ENCODE results near the gene ATXN2L. TPM values are rescaled to one million over a fixed set of nuclear protein-coding genes. Genes with fewer than 3 reads are reported as not detected.

Gene ATXN2L, protein sequence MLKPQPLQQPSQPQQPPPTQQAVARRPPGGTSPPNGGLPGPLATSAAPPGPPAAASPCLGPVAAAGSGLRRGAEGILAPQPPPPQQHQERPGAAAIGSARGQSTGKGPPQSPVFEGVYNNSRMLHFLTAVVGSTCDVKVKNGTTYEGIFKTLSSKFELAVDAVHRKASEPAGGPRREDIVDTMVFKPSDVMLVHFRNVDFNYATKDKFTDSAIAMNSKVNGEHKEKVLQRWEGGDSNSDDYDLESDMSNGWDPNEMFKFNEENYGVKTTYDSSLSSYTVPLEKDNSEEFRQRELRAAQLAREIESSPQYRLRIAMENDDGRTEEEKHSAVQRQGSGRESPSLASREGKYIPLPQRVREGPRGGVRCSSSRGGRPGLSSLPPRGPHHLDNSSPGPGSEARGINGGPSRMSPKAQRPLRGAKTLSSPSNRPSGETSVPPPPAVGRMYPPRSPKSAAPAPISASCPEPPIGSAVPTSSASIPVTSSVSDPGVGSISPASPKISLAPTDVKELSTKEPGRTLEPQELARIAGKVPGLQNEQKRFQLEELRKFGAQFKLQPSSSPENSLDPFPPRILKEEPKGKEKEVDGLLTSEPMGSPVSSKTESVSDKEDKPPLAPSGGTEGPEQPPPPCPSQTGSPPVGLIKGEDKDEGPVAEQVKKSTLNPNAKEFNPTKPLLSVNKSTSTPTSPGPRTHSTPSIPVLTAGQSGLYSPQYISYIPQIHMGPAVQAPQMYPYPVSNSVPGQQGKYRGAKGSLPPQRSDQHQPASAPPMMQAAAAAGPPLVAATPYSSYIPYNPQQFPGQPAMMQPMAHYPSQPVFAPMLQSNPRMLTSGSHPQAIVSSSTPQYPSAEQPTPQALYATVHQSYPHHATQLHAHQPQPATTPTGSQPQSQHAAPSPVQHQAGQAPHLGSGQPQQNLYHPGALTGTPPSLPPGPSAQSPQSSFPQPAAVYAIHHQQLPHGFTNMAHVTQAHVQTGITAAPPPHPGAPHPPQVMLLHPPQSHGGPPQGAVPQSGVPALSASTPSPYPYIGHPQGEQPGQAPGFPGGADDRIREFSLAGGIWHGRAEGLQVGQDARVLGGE
- total RNA-seq (2021; ENCODE audit: unreplicated experiment): 264 TPM
- polyA plus RNA-seq (2012): 206 and 231 TPM in 2 replicates
- Bru-seq, nascent RNA: percentile 96 among the genes with signal in this experiment
- percentile 98 among the genes with signal in this experiment for BruChase-seq, experiment 1, labeled RNA remaining after a 6-hour chase
- BruChase-seq, experiment 2, labeled RNA remaining after a 2-hour chase: percentile 98 among the genes with signal in this experiment
- long read RNA-seq, partial matches to known transcripts: 56 of 119 reads
- long read RNA-seq, other reads (novel, unspliced or antisense): 63 of 119 reads

DNA sequence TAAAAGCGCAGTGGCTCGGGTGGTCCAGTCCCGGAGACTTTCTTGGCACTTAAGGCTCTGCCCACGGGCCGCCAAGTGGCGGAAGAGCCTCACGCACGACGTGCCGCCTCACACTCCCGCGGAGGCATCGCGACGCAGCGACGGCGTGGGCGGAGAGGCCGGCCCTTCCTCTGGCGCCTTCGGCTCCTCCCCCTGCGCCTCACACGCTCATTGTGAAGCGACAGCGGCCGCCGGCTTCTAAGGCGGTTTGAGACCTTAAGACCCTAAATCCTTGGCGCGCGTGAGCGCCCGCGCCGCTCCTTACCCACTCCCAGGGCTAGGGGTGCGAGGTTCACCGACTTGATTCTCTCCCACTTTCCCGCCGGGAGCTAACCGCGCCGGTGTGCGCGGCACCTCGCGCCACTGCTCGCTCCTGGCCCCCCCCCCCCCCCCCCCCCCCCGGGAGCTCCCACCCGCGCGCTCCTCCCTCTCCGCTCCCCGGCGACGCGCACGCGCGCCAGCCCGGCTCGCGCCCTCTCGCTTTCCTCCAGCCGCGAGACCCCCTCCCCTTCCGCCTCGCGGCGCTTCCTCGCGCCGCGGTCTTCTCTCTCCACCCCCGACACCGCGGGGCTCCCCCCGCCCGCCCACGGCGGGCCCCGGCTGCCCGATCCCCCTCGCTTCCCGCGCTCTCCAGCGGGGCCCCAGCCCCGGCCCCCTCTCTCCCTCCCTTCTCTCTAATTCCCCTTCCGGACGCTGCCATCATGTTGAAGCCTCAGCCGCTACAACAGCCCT is at the start of gene ATXN2L:
ATXN2L (plus strand) TSS at position 480 of the 771 bp plus-strand sequence; CDS start at position 741, 261 bp downstream.
- peaks cover 26 to 28% of the 10 kb centered on the region in 2 experiments for H3K36me3 ChIP-seq (ENCODE audit: control insufficient read depth in 1 of 2, insufficient read depth in 2 of 2, low read length in 2 of 2)
- intact Hi-C loops (cut with micrococcal nuclease): no loop called here
- no peak for TF ChIP-seq ZFX (IDR thresholded peaks at IDR 0.05)
- TF ChIP-seq, protein P1, sequence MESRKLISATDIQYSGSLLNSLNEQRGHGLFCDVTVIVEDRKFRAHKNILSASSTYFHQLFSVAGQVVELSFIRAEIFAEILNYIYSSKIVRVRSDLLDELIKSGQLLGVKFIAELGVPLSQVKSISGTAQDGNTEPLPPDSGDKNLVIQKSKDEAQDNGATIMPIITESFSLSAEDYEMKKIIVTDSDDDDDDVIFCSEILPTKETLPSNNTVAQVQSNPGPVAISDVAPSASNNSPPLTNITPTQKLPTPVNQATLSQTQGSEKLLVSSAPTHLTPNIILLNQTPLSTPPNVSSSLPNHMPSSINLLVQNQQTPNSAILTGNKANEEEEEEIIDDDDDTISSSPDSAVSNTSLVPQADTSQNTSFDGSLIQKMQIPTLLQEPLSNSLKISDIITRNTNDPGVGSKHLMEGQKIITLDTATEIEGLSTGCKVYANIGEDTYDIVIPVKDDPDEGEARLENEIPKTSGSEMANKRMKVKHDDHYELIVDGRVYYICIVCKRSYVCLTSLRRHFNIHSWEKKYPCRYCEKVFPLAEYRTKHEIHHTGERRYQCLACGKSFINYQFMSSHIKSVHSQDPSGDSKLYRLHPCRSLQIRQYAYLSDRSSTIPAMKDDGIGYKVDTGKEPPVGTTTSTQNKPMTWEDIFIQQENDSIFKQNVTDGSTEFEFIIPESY (IDR thresholded peaks at IDR 0.05; ENCODE audit: extremely low read depth, insufficient replicate concordance, low read length): peak; percentile 82
- peak; percentile 64; the same call in 1 of the 2 replicates for TF ChIP-seq SRF (IDR thresholded peaks at IDR 0.05; ENCODE audit: low read depth)
- TF ChIP-seq POLR2AphosphoS5 (IDR thresholded peaks at IDR 0.05; ENCODE audit: low read depth, low read length): peak; percentile 99
- TF ChIP-seq SIN3A (IDR thresholded peaks at IDR 0.05; ENCODE audit: low read depth): peak; percentile 81
- TF ChIP-seq EZH2phosphoT487 (IDR thresholded peaks at IDR 0.05; ENCODE audit: borderline replicate concordance): no peak
- peak; percentile 94 for TF ChIP-seq CBX3 (IDR thresholded peaks at IDR 0.05; ENCODE audit: low read depth)
- TF ChIP-seq, protein P2, sequence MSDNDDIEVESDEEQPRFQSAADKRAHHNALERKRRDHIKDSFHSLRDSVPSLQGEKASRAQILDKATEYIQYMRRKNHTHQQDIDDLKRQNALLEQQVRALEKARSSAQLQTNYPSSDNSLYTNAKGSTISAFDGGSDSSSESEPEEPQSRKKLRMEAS (IDR thresholded peaks at IDR 0.05): peak; percentile 90
- TF ChIP-seq POLR2A (IDR thresholded peaks at IDR 0.05; ENCODE audit: borderline replicate concordance, extremely low read depth, insufficient read depth, insufficient read length): peak; percentile 94
- TF ChIP-seq EZH2 (IDR thresholded peaks at IDR 0.05): no peak
- no peak for TF ChIP-seq ZNF274 (IDR thresholded peaks at IDR 0.05; ENCODE audit: low read depth, low read length)
- TF ChIP-seq JUND (IDR thresholded peaks at IDR 0.05): peak; percentile 63
- TF ChIP-seq EGR1 (IDR thresholded peaks at IDR 0.05; ENCODE audit: low read depth): peak; percentile 100
- TF ChIP-seq RAD21 (IDR thresholded peaks at IDR 0.05; ENCODE audit: low read depth): no peak
- TF ChIP-seq CEBPB (IDR thresholded peaks at IDR 0.05; ENCODE audit: low read depth): no peak; the same call in 1 of the 2 replicates
- peak; percentile 53 for TF ChIP-seq YY1 (IDR thresholded peaks at IDR 0.05; ENCODE audit: extremely low read depth, insufficient replicate concordance, low read depth, low read length)
- TF ChIP-seq TCF7L2 (IDR thresholded peaks at IDR 0.05; ENCODE audit: borderline replicate concordance, extremely low read depth, insufficient read depth, insufficient read length): peak; percentile 53
- TF ChIP-seq SP1 (IDR thresholded peaks at IDR 0.05; ENCODE audit: low read depth): peak; percentile 95
- peak within 1 kb of the TSS; percentile 66 to 72 for H3K4me3 ChIP-seq (replicated peaks in 1 of 2; ENCODE audit: low read depth in 1 of 2, low read length in 2 of 2)
- peak within 1 kb of the TSS; percentile 100 for H3K27ac ChIP-seq (ENCODE audit: low read depth, low read length)
- ATAC-seq (peak; percentile 63), DNase-seq (ENCODE audit: low read depth, low spot score) (peak; percentile 93)
- peak within 1 kb of the TSS; percentile 100 for H3K9ac ChIP-seq (ENCODE audit: low read length)
- no peaks in the 10 kb centered on the region for H3K9me2 ChIP-seq (ENCODE audit: insufficient read depth)
- CTCF ChIA-PET: interaction anchor here (0.6 to 1.0 kb wide), 3 partner anchors 122 to 1339 kb away, joined by 3 to 4 read pairs (median 4); no protein-coding TSS in a partner anchor
- RAD21 ChIA-PET (ENCODE audit: low non-redundant PET in 1 of 2, low total read pairs in 2 of 2, uncharacterized antibody in 2 of 2, unreplicated experiment in 2 of 2): interaction anchor here in 1 of 2 experiments (0.7 kb wide), 1 partner anchor 52 kb away, joined by 3 read pairs; no protein-coding TSS in a partner anchor
- BruUV-seq (replicated peaks): no TSS peak
- peak within 1 kb of the TSS; percentile 73 for H3K4me2 ChIP-seq (ENCODE audit: low read length)
- peaks cover 10% of the 10 kb centered on the region; the same call in 1 of the 2 replicates for H4K20me1 ChIP-seq (ENCODE audit: insufficient read depth)
- H3K4me1 ChIP-seq (ENCODE audit: control insufficient read depth in 1 of 2, insufficient read depth in 2 of 2, low read length in 2 of 2): peaks cover 5 to 22% of the 10 kb centered on the region in 2 experiments; a peak in 3 of 4 replicates
- peaks cover 53% of the 10 kb centered on the region for H3K79me2 ChIP-seq (ENCODE audit: insufficient read depth, low read length)
- H2AFZ ChIP-seq (ENCODE audit: low read depth, low read length, poor library complexity, severe bottlenecking): no peak within 1 kb of the TSS
- H3K9me3 ChIP-seq (ENCODE audit: control insufficient read depth in 1 of 2, insufficient read depth in 1 of 2, low read depth in 1 of 2, low read length in 2 of 2): no peaks in the 10 kb centered on the region
- POLR2A ChIA-PET: interaction anchor here (1.1 to 3.3 kb wide), 4 partner anchors 23 to 213 kb away, joined by 3 to 20 read pairs (median 5); partner anchors contain the start of genes NFATC2IP, SH2B1, SULT1A1 and TUFM
- no peaks in the 10 kb centered on the region for H3K27me3 ChIP-seq (ENCODE audit: insufficient read depth, low read length)
